ENCODE measurements around the gene YWHAG. TPM values are rescaled to one million over a fixed set of nuclear protein-coding genes. Genes with fewer than 3 reads are reported as not detected.

The YWHAG gene
- polyA plus RNA-seq, 1 experiment, result 48.8 TPM

GRCh38 chr7:76346778-76347177 is 12.0 kb downstream of the YWHAG start:
- peaks cover 23% of the 10 kb centered on the region for H3K36me3 ChIP-seq (ENCODE audit: control insufficient read depth, insufficient read depth, low read length)
- ChIA-PET CTCF (no interaction called here), POLR2A (no interaction called here)
- H3K27me3 ChIP-seq (ENCODE audit: control insufficient read depth, insufficient read depth, low read length), result no peaks in the 10 kb centered on the region
- TF ChIP-seq CTCF (IDR thresholded peaks at IDR 0.05; ENCODE audit: insufficient read depth, low read depth, low read length), result no peak
- no peak for DNase-seq (ENCODE audit: low read depth)
- no peak overlapping the region for H3K4me3 ChIP-seq (ENCODE audit: low read depth, low read length)

- POLR2A ChIA-PET, result no interaction called here
Measured at GRCh38 chr7:76346097-76346496, 12.7 kb downstream of the YWHAG start.

GRCh38 chr7:76343931-76344321 is 14.9 kb downstream of the YWHAG start:
- Histone ChIP-seq H3K27me3 (ENCODE audit: control insufficient read depth, insufficient read depth, low read length) (no peaks in the 10 kb centered on the region), H3K36me3 (ENCODE audit: control insufficient read depth, insufficient read depth, low read length) (peaks cover 17% of the 10 kb centered on the region), H3K4me3 (ENCODE audit: low read depth, low read length) (no peak overlapping the region)
- TF ChIP-seq CTCF (IDR thresholded peaks at IDR 0.05; ENCODE audit: insufficient read depth, low read depth, low read length), result no peak
- ChIA-PET CTCF (no interaction called here), POLR2A (no interaction called here)
- DNase-seq (ENCODE audit: low read depth), result no peak

More at GRCh38 chr7:76346097-76346496, 12.7 kb downstream of the YWHAG start:
- Histone ChIP-seq H3K4me3 (ENCODE audit: low read depth, low read length) (no peak overlapping the region), H3K27me3 (ENCODE audit: control insufficient read depth, insufficient read depth, low read length) (no peaks in the 10 kb centered on the region), H3K36me3 (ENCODE audit: control insufficient read depth, insufficient read depth, low read length) (peaks cover 23% of the 10 kb centered on the region)
- CTCF ChIA-PET, result no interaction called here
- no peak for DNase-seq (ENCODE audit: low read depth)
- no peak for TF ChIP-seq CTCF (IDR thresholded peaks at IDR 0.05; ENCODE audit: insufficient read depth, low read depth, low read length)

- H3K27me3 ChIP-seq (ENCODE audit: control insufficient read depth, insufficient read depth, low read length), result no peaks in the 10 kb centered on the region
- ChIA-PET CTCF (no interaction called here), POLR2A (no interaction called here)
- H3K4me3 ChIP-seq (ENCODE audit: low read depth, low read length), result no peak overlapping the region
- no peak for DNase-seq (ENCODE audit: low read depth)
- TF ChIP-seq CTCF (IDR thresholded peaks at IDR 0.05; ENCODE audit: insufficient read depth, low read depth, low read length), result no peak
- H3K36me3 ChIP-seq (ENCODE audit: control insufficient read depth, insufficient read depth, low read length), result peaks cover 17% of the 10 kb centered on the region
Measured at GRCh38 chr7:76343294-76343930, 15.4 kb downstream of the YWHAG start.

GRCh38 chr7:76342222-76342621 is 16.6 kb downstream of the YWHAG start:
- Histone ChIP-seq H3K27me3 (ENCODE audit: control insufficient read depth, insufficient read depth, low read length) (no peaks in the 10 kb centered on the region), H3K36me3 (ENCODE audit: control insufficient read depth, insufficient read depth, low read length) (peaks cover 15% of the 10 kb centered on the region), H3K4me3 (ENCODE audit: low read depth, low read length) (no peak overlapping the region)
- ChIA-PET POLR2A (no interaction called here), CTCF (no interaction called here)
- TF ChIP-seq CTCF (IDR thresholded peaks at IDR 0.05; ENCODE audit: insufficient read depth, low read depth, low read length), result no peak
- DNase-seq (ENCODE audit: low read depth), result no peak

Measured in BJ (cell line).